KMS-11 (cell line): Measurements from ENCODE around the gene GRID1.

Source experiments
- H2AFZ ChIP-seq: fragments of 200-600 bp; sonication (generic); 2 replicates; pipeline ENCODE4 v1.6.1; 2016; ENCODE audit warnings: antibody characterized with exemption, mixed run types, low read depth
- H3K27ac ChIP-seq: fragments of 200-600 bp; sonication (generic); 2 replicates; pipeline ENCODE4 v1.6.1; 2016; ENCODE audit warnings: mild to moderate bottlenecking, mixed run types
- H3K27me3 ChIP-seq: fragments of 200-600 bp; sonication (generic); 2 replicates; pipeline ENCODE4 v1.6.1; 2017; ENCODE audit warnings: mild to moderate bottlenecking, low read depth, mixed run types, moderate library complexity; ENCODE audit not compliant: insufficient read depth
- H3K36me3 ChIP-seq: fragments of 200-600 bp; sonication (generic); 2 replicates; pipeline ENCODE4 v1.6.1; 2017; ENCODE audit warnings: mild to moderate bottlenecking, mixed run types; ENCODE audit not compliant: insufficient read depth
- H3K4me1 ChIP-seq: fragments of 200-600 bp; sonication (generic); 2 replicates; pipeline ENCODE4 v1.6.1; 2016; ENCODE audit warnings: mild to moderate bottlenecking, low read depth, mixed run types; ENCODE audit not compliant: poor library complexity, severe bottlenecking
- H3K4me2 ChIP-seq: fragments of 200-600 bp; sonication (generic); 2 replicates; pipeline ENCODE4 v1.7.0; 2016; ENCODE audit warnings: mild to moderate bottlenecking, mixed run types
- H3K4me3 ChIP-seq: fragments of 200-600 bp; sonication (generic); IDR thresholded peaks from 2 replicates; pipeline ENCODE4 v1.6.1; 2017; ENCODE audit warnings: low read depth, low read length, mixed read lengths; ENCODE audit not compliant: insufficient read depth
- H3K79me2 ChIP-seq: fragments of 200-600 bp; sonication (generic); 2 replicates; pipeline ENCODE4 v1.6.1; 2016; ENCODE audit warnings: low read depth, mixed run types; ENCODE audit not compliant: insufficient read depth
- H3K9ac ChIP-seq: fragments of 200-600 bp; sonication (generic); 2 replicates; pipeline ENCODE4 v1.6.1; 2016; ENCODE audit warnings: mild to moderate bottlenecking, mixed run types
- H4K20me1 ChIP-seq: fragments of 200-600 bp; sonication (generic); 2 replicates; pipeline ENCODE4 v1.6.1; 2016; ENCODE audit warnings: mild to moderate bottlenecking, mixed run types; ENCODE audit not compliant: insufficient read depth
- CTCF ChIP-seq: fragments of 200-600 bp; sonication (generic); conservative IDR thresholded peaks from 2 replicates; pipeline ENCODE4 v1.6.1; 2017; ENCODE audit warnings: low read depth, mild to moderate bottlenecking, antibody characterized with exemption, low read length, moderate library complexity, mixed read lengths

Gene GRID1

GRCh38 chr10:86314616-86315548, 51.7 kb downstream of the GRID1 start:
- Histone ChIP-seq H3K27me3 (no peaks in the 10 kb centered on the region), H4K20me1 (no peaks in the 10 kb centered on the region), H3K4me1 (no peaks in the 10 kb centered on the region), H3K9ac (no peak overlapping the region), H3K4me3 (no peak overlapping the region), H3K79me2 (no peaks in the 10 kb centered on the region), H3K36me3 (no peaks in the 10 kb centered on the region), H3K27ac (no peak overlapping the region), H2AFZ (no peak overlapping the region), H3K4me2 (no peak overlapping the region)
- TF ChIP-seq CTCF, result no peak

DNA sequence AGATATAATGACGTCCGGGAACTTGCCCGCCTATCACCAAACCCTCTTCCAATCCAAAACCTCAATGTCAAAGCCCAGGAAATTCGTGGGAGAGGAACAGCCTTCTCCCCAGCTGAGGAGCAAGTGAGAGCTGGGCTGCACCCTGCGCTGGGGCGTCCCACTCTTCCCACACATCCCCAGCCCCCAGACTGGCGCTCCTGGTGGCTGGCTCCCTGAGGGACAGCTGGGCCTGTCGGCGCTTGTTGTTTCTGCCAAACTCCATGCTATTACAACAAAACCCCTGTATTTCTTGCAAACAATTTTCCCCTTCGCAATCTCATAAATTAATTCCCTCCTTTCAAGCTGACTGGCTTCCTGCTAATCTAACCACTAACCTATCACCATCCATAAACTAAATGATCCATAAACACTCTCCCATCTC, 53.0 kb downstream of the GRID1 start:
- no peaks in the 10 kb centered on the region for H3K27me3 ChIP-seq
- no peaks in the 10 kb centered on the region for H3K79me2 ChIP-seq
- H3K4me3 ChIP-seq, result no peak overlapping the region
- no peak overlapping the region for H2AFZ ChIP-seq
- H3K27ac ChIP-seq, result no peak overlapping the region
- H3K4me1 ChIP-seq, result no peaks in the 10 kb centered on the region
- H4K20me1 ChIP-seq, result no peaks in the 10 kb centered on the region
- H3K9ac ChIP-seq, result no peak overlapping the region
- H3K4me2 ChIP-seq, result no peak overlapping the region
- TF ChIP-seq CTCF, result no peak
- H3K36me3 ChIP-seq, result no peaks in the 10 kb centered on the region

GRCh38 chr10:86312701-86313270, 53.8 kb downstream of the GRID1 start:
- Histone ChIP-seq H3K4me3 (no peak overlapping the region), H3K9ac (no peak overlapping the region), H3K4me1 (no peaks in the 10 kb centered on the region), H3K79me2 (no peaks in the 10 kb centered on the region), H2AFZ (no peak overlapping the region), H4K20me1 (no peaks in the 10 kb centered on the region), H3K27me3 (no peaks in the 10 kb centered on the region), H3K27ac (no peak overlapping the region), H3K36me3 (no peaks in the 10 kb centered on the region), H3K4me2 (no peak overlapping the region)
- TF ChIP-seq CTCF, result no peak

- Histone ChIP-seq H3K79me2 (no peaks in the 10 kb centered on the region), H3K27ac (no peak overlapping the region), H2AFZ (no peak overlapping the region), H3K4me1 (no peaks in the 10 kb centered on the region), H3K9ac (no peak overlapping the region), H3K36me3 (no peaks in the 10 kb centered on the region), H4K20me1 (no peaks in the 10 kb centered on the region), H3K27me3 (no peaks in the 10 kb centered on the region), H3K4me2 (no peak overlapping the region), H3K4me3 (no peak overlapping the region)
- no peak for TF ChIP-seq CTCF
These were observed 54.7 kb downstream of the GRID1 start for GRCh38 chr10:86311906-86312305.
